Panc1 (cell line): ENCODE data around the gene LRRC23. TPM values are rescaled to one million over a fixed set of nuclear protein-coding genes. Genes with fewer than 3 reads are reported as not detected.
"Not testable (repeated sequence)": the region's sequence is repeated elsewhere in the genome, so short reads cannot be mapped to it uniquely, and the experiment has no call there.

Experiments used
- ATAC-seq: fragments of 200-7000 bp; cut with Tn5 transposase; 2 replicates; pipeline ENCODE4 v1.9.1; 2020; ENCODE audit warnings: mild to moderate bottlenecking, moderate library complexity
- BruUV-seq: library from RNA; stranded (reverse); fragments of 400-500 nt; replicated peaks from 2 replicates; lab custom pipeline; 2021; lab: Mats Ljungman, UMichigan
- CTCF ChIA-PET: fragments of 300-600 bp; sonication (Branson Sonifier 250); formaldehyde crosslinking; loops from one replicate; lab custom pipeline; 2022; ENCODE audit warnings: antibody characterized with exemption; lab: Charles Lee
- POLR2A ChIA-PET: fragments of 300-600 bp; sonication (Branson Sonifier 250); formaldehyde crosslinking; loops from one replicate; lab custom pipeline; 2022; ENCODE audit warnings: antibody characterized with exemption; lab: Charles Lee
- DNase-seq: peaks from one replicate; pipeline ENCODE4 v3.0.0-alpha.2; 2010; ENCODE audit warnings: low read depth, low spot score
- H3K27ac ChIP-seq: 2 replicates; pipeline ENCODE4 v1.5.1; 2011; ENCODE audit warnings: mild to moderate bottlenecking, low read length, inconsistent platforms
- H3K27me3 ChIP-seq: fragments of 200-500 bp; sonication (Bioruptor generic); 2 replicates; pipeline ENCODE4 v1.6.0; 2014; ENCODE audit warnings: low read length, inconsistent platforms; ENCODE audit not compliant: control insufficient read depth, insufficient read depth
- H3K36me3 ChIP-seq: fragments of 200-500 bp; sonication (Bioruptor generic); 2 replicates; pipeline ENCODE4 v1.5.1; 2014; ENCODE audit warnings: inconsistent platforms, mild to moderate bottlenecking, low read length, moderate library complexity; ENCODE audit not compliant: control insufficient read depth, insufficient read depth
- H3K4me1 ChIP-seq: 2 replicates; pipeline ENCODE4 v1.5.1; 2011; ENCODE audit warnings: inconsistent platforms, mild to moderate bottlenecking, low read length, moderate library complexity; ENCODE audit not compliant: control insufficient read depth, insufficient read depth
- H3K4me3 ChIP-seq, 2 experiments: 2 replicates each; pipeline ENCODE4 v1.5.1; 2011 to 2012; ENCODE audit warnings: low read depth in 2 of 2, low read length in 2 of 2, mild to moderate bottlenecking in 2 of 2, inconsistent platforms in 1 of 2, moderate library complexity in 1 of 2
- H3K9me3 ChIP-seq: fragments of 200-500 bp; sonication (Bioruptor generic); 2 replicates; pipeline ENCODE4 v1.5.1; 2014; ENCODE audit warnings: low read depth, mild to moderate bottlenecking, inconsistent platforms, low read length, moderate library complexity; ENCODE audit not compliant: control insufficient read depth, insufficient read depth
- CTCF ChIP-seq: fragments of 450-650 bp; IDR thresholded peaks from 2 replicates; pipeline ENCODE4 v1.5.1; 2017; ENCODE audit warnings: mild to moderate bottlenecking
- POLR2AphosphoS5 ChIP-seq: IDR thresholded peaks from 2 replicates; pipeline ENCODE4 v1.6.1; 2012; ENCODE audit warnings: mild to moderate bottlenecking, low read depth, low read length, moderate library complexity
- REST ChIP-seq, 2 experiments: IDR thresholded peaks; 2 replicates each; pipeline ENCODE4 v1.6.1; 2011 to 2012; ENCODE audit warnings: low read depth in 2 of 2, control low read depth in 1 of 2, low read length in 1 of 2, mild to moderate bottlenecking in 1 of 2, moderate library complexity in 1 of 2; ENCODE audit not compliant: insufficient read depth in 1 of 2
- SIN3A ChIP-seq: IDR thresholded peaks from 2 replicates; pipeline ENCODE4 v1.6.1; 2012; ENCODE audit warnings: low read depth, mild to moderate bottlenecking, low read length, moderate library complexity, borderline replicate concordance; ENCODE audit not compliant: insufficient read depth
- TCF7L2 ChIP-seq: IDR thresholded peaks from 2 replicates; pipeline ENCODE4 v1.6.1; 2011; ENCODE audit warnings: mild to moderate bottlenecking, low read depth, low read length, inconsistent platforms
- in situ Hi-C: cut with HindIII; loops from 2 replicates; pipeline ENCODE4 v1.10.0; 2016; ENCODE audit warnings: low sequenced_read_pairs, low pct_unique_long_range_greater_than_20kb
- intact Hi-C: fragments of 100-400 bp; cut with micrococcal nuclease; formaldehyde crosslinking; loops from one replicate; pipeline ENCODE4 v1.10.0; 2022; ENCODE audit not compliant: unreplicated experiment
- total RNA-seq: library from RNA; stranded (reverse); gene quantifications from one replicate; pipeline ENCODE4 v1.2.1, GENCODE V29; 2021; ENCODE audit not compliant: unreplicated experiment

The LRRC23 gene
- total RNA-seq, 1 experiment from 2014 or later, result 6.5 TPM

- peak overlapping the region; percentile 49 to 76 for H3K4me3 ChIP-seq
- ATAC-seq (peak; percentile 98), DNase-seq (no peak)
- H3K27ac ChIP-seq, result peak overlapping the region; percentile 95
- no TSS peak for BruUV-seq
- H3K36me3 ChIP-seq, result no peaks in the 10 kb centered on the region
- in situ Hi-C loops (no loop called here), intact Hi-C loops (no loop called here)
- peak; percentile 69; the same call in 1 of the 2 replicates for TF ChIP-seq SIN3A
- TF ChIP-seq REST (IDR thresholded peaks at IDR 0.05; ENCODE audit: insufficient read depth in 1 of 2, low read depth in 2 of 2, low read length in 1 of 2), result no peak
- TF ChIP-seq TCF7L2, result peak; percentile 37; the same call in 1 of the 2 replicates
- peak; percentile 93 for TF ChIP-seq CTCF
- peak; percentile 84 for TF ChIP-seq POLR2AphosphoS5
- 0 out of 2 replicates have a peak, but pooled peaks cover 4% of the 10 kb centered on the region for H3K4me1 ChIP-seq
- H3K27me3 ChIP-seq, result no peaks in the 10 kb centered on the region
- no peaks in the 10 kb centered on the region for H3K9me3 ChIP-seq
- POLR2A ChIA-PET, result interaction anchor here (0.6 to 1.0 kb wide), 2 partner anchors 19 to 172 kb away, joined by 3 read pairs; no protein-coding TSS in a partner anchor
- CTCF ChIA-PET, result interaction anchor here (0.5 to 1.0 kb wide), 3 partner anchors 18 to 53 kb away, joined by 4 to 6 read pairs (median 4); partner anchors contain the start of genes C12orf57 and SPSB2
Measured at GRCh38 chr12:6890789-6891645, 13.6 kb upstream of the LRRC23 start.

DNA sequence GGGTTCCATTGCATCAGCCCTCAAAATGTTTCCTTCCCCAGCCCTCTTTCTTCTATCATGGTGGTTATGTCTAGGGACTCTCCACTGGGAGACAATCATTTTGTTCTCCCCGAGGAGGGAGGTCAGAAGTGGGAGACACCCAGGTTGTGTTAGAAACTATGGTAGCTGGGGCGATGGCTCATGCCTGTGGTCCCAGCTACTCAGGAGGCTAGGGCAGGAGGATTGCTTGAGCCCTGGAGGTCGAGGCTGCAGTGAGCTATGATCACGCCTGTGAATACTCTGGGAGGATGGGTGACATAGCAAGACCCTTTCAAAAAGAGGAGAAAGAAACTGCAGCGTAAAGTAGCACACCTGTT, 13.0 kb upstream of the LRRC23 start:
- TF ChIP-seq TCF7L2 (no peak), CTCF (no peak)
- POLR2A ChIA-PET, result interaction anchor here (0.6 to 1.0 kb wide), 2 partner anchors 19 to 173 kb away, joined by 3 read pairs; no protein-coding TSS in a partner anchor
- DNase-seq (no peak), ATAC-seq (peak; percentile 10; the same call in 1 of the 2 replicates)
- Histone ChIP-seq H3K4me3 (peak overlapping the region; percentile 49 to 76), H3K27me3 (no peaks in the 10 kb centered on the region), H3K4me1 (0 out of 2 replicates have a peak, but pooled peaks cover 4% of the 10 kb centered on the region), H3K36me3 (no peaks in the 10 kb centered on the region), H3K27ac (peak overlapping the region; percentile 84), H3K9me3 (no peaks in the 10 kb centered on the region)
- TSS peak; percentile 64 for BruUV-seq
- intact Hi-C loops, result no loop called here
- CTCF ChIA-PET, result interaction anchor here (0.8 to 1.0 kb wide), 2 partner anchors 18 to 22 kb away, joined by 4 read pairs; partner anchors contain the start of gene SPSB2
- in situ Hi-C loops, result no loop called here

DNA sequence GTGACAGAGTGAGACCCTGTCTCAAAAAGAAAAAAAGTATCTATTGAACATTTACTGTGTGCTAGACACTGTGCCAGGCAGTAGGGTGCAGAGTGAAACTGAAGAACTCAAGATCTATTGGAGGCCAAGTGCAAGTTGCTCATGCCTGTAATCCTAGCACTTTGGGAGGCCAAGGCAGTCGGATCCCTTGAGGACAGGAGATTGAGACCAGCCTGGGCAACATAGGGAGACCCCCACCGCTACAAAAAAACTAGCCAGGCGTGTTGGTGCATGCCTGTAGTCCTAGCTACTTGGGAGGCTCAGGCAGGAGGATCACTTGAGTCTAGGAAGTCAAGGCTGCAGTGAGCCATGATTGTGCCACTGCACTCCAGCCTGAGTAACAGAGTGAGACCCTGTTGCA, 11.9 kb upstream of the LRRC23 start:
- H3K27me3 ChIP-seq, DNase-seq, in situ Hi-C loops, BruUV-seq, H3K4me1 ChIP-seq, H3K9me3 ChIP-seq, ATAC-seq, POLR2A ChIA-PET, intact Hi-C loops, H3K4me3 ChIP-seq, H3K27ac ChIP-seq, H3K36me3 ChIP-seq: not testable (repeated sequence)
- CTCF ChIA-PET, result interaction anchor here (0.7 kb wide), 1 partner anchor 22 kb away, joined by 4 read pairs; no protein-coding TSS in a partner anchor
